HEK293 (cell line): ENCODE measurements around the gene PPP1R8.

Experiments used
- BCL11A ChIP-seq: fragments of 450-650 bp; formaldehyde crosslinking; IDR thresholded peaks from 2 replicates; pipeline ENCODE4 v1.5.1; 2016; ENCODE audit warnings: low read depth, missing biosample characterization, missing genetic modification characterization
- KLF1 ChIP-seq: fragments of 450-650 bp; formaldehyde crosslinking; IDR thresholded peaks from 2 replicates; pipeline ENCODE4 v1.5.1; 2016; ENCODE audit warnings: missing biosample characterization, missing genetic modification characterization
- SCRT1 ChIP-seq: fragments of 450-650 bp; formaldehyde crosslinking; IDR thresholded peaks from 2 replicates; pipeline ENCODE4 v1.5.1; 2016; ENCODE audit warnings: missing biosample characterization, missing genetic modification characterization, borderline replicate concordance
- TRIM28 ChIP-seq: IDR thresholded peaks from 2 replicates; pipeline ENCODE4 v1.6.1; 2011; ENCODE audit warnings: low read length, control low read depth, borderline replicate concordance
- ZNF274 ChIP-seq, 2 experiments: fragments of 200-500 bp in 1 of 2; fragments of 450-650 bp in 1 of 2; sonication (Bioruptor generic) in 1 of 2; formaldehyde crosslinking in 1 of 2; IDR thresholded peaks; 2 replicates each; pipeline versions ENCODE4 v1.5.1 to v1.6.1; 2014 to 2016; ENCODE audit warnings: borderline replicate concordance in 1 of 2, inconsistent platforms in 1 of 2, low read length in 1 of 2, missing biosample characterization in 1 of 2, missing genetic modification characterization in 1 of 2
- ZNF354C ChIP-seq: fragments of 450-650 bp; formaldehyde crosslinking; IDR thresholded peaks from 2 replicates; pipeline ENCODE4 v1.5.1; 2016; ENCODE audit warnings: missing biosample characterization, missing genetic modification characterization, low read depth, borderline replicate concordance
- TF ChIP-seq, protein P1 (sequence below): sonication (generic); formaldehyde crosslinking; IDR thresholded peaks from 2 replicates; pipeline ENCODE4 v1.8.1; 2022; ENCODE audit warnings: mild to moderate bottlenecking, moderate library complexity, missing genetic modification reagents
- TF ChIP-seq, protein P2 (sequence below): fragments of 450-650 bp; formaldehyde crosslinking; IDR thresholded peaks from 2 replicates; pipeline ENCODE4 v1.5.1; 2016; ENCODE audit warnings: missing biosample characterization, missing genetic modification characterization
- TF ChIP-seq, protein P3 (sequence below): fragments of 450-650 bp; IDR thresholded peaks from 2 replicates; pipeline ENCODE4 v1.5.1; 2018; ENCODE audit warnings: missing biosample characterization, missing genetic modification characterization

DNA sequence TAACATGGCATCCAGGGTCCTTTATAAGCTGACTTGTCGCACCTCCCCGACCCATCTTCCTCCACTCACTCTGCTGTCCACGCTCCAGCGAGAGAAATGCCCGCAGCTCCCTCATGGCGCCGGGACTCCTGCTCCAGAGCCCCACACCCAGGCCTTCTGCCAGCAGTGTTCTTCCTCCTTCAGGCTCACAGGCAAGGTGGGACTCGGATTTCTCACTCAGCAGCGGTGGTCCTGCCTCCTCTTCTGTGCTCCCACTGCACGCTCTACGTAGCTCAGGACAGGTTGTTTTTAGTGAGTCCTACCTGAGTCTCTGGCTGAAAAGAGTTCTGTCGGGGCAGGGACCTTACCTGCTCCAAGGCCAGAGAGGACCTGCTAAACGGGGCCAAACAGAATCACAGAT lies 53.0 kb downstream of the PPP1R8 start:
- TF ChIP-seq, protein P1, sequence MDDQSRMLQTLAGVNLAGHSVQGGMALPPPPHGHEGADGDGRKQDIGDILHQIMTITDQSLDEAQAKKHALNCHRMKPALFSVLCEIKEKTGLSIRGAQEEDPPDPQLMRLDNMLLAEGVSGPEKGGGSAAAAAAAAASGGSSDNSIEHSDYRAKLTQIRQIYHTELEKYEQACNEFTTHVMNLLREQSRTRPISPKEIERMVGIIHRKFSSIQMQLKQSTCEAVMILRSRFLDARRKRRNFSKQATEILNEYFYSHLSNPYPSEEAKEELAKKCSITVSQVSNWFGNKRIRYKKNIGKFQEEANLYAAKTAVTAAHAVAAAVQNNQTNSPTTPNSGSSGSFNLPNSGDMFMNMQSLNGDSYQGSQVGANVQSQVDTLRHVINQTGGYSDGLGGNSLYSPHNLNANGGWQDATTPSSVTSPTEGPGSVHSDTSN (CRISPR knock-in tag) = no peak
- TF ChIP-seq KLF1 (tag by site-specific recombination) (no peak), SCRT1 (no peak), BCL11A (tag by site-specific recombination) (no peak), ZNF354C (tag by site-specific recombination) (no peak), ZNF274 (IDR thresholded peaks at IDR 0.05; ENCODE audit: low read length) (no peak), ZNF274 (tag by site-specific recombination; IDR thresholded peaks at IDR 0.05; ENCODE audit: borderline replicate concordance) (no peak), TRIM28 (no peak)
- TF ChIP-seq, protein P2, sequence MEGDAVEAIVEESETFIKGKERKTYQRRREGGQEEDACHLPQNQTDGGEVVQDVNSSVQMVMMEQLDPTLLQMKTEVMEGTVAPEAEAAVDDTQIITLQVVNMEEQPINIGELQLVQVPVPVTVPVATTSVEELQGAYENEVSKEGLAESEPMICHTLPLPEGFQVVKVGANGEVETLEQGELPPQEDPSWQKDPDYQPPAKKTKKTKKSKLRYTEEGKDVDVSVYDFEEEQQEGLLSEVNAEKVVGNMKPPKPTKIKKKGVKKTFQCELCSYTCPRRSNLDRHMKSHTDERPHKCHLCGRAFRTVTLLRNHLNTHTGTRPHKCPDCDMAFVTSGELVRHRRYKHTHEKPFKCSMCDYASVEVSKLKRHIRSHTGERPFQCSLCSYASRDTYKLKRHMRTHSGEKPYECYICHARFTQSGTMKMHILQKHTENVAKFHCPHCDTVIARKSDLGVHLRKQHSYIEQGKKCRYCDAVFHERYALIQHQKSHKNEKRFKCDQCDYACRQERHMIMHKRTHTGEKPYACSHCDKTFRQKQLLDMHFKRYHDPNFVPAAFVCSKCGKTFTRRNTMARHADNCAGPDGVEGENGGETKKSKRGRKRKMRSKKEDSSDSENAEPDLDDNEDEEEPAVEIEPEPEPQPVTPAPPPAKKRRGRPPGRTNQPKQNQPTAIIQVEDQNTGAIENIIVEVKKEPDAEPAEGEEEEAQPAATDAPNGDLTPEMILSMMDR (tag by site-specific recombination) = no peak
- TF ChIP-seq, protein P3, sequence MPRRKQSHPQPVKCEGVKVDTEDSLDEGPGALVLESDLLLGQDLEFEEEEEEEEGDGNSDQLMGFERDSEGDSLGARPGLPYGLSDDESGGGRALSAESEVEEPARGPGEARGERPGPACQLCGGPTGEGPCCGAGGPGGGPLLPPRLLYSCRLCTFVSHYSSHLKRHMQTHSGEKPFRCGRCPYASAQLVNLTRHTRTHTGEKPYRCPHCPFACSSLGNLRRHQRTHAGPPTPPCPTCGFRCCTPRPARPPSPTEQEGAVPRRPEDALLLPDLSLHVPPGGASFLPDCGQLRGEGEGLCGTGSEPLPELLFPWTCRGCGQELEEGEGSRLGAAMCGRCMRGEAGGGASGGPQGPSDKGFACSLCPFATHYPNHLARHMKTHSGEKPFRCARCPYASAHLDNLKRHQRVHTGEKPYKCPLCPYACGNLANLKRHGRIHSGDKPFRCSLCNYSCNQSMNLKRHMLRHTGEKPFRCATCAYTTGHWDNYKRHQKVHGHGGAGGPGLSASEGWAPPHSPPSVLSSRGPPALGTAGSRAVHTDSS = no peak
